Loucy (cell line): ENCODE measurements around the gene KCNH2.

Experiments used
- H2AFZ ChIP-seq: fragments of 200-600 bp; sonication (generic); 2 replicates; pipeline ENCODE4 v1.6.0; 2016; ENCODE audit warnings: antibody characterized with exemption, mild to moderate bottlenecking, low read length, moderate library complexity
- H3F3A ChIP-seq: fragments of 200-600 bp; 2 replicates; pipeline ENCODE4 v1.6.0; 2016; ENCODE audit warnings: antibody characterized with exemption, low read depth, mild to moderate bottlenecking
- H3K27me3 ChIP-seq: fragments of 200-600 bp; sonication (generic); 2 replicates; pipeline ENCODE4 v1.6.1; 2014; ENCODE audit warnings: low read length, mild to moderate bottlenecking; ENCODE audit not compliant: insufficient read depth, poor library complexity, severe bottlenecking
- H3K36me3 ChIP-seq: fragments of 200-600 bp; sonication (generic); 2 replicates; pipeline ENCODE4 v1.6.1; 2016; ENCODE audit warnings: low read length; ENCODE audit not compliant: insufficient read depth
- H3K4me1 ChIP-seq: fragments of 200-600 bp; sonication (generic); 2 replicates; pipeline ENCODE4 v1.5.1; 2014; ENCODE audit warnings: low read length, mild to moderate bottlenecking; ENCODE audit not compliant: insufficient read depth, poor library complexity, severe bottlenecking
- H3K4me2 ChIP-seq: fragments of 200-600 bp; sonication (generic); 2 replicates; pipeline ENCODE4 v1.6.0; 2014; ENCODE audit warnings: antibody characterized with exemption, low read length, low read depth, mild to moderate bottlenecking; ENCODE audit not compliant: poor library complexity, severe bottlenecking
- H3K4me3 ChIP-seq: fragments of 200-600 bp; sonication (generic); 2 replicates; pipeline ENCODE4 v1.5.1; 2014; ENCODE audit warnings: low read length, mild to moderate bottlenecking, mixed read lengths; ENCODE audit not compliant: poor library complexity, severe bottlenecking
- H3K79me2 ChIP-seq: fragments of 200-600 bp; sonication (generic); 2 replicates; pipeline ENCODE4 v1.6.1; 2014; ENCODE audit warnings: low read length; ENCODE audit not compliant: insufficient read depth
- H3K9ac ChIP-seq: fragments of 200-600 bp; sonication (generic); 2 replicates; pipeline ENCODE4 v1.6.0; 2014; ENCODE audit warnings: mild to moderate bottlenecking, low read depth, low read length, moderate library complexity; ENCODE audit not compliant: poor library complexity, severe bottlenecking
- H3K9me2 ChIP-seq: fragments of 200-600 bp; sonication (generic); replicated peaks from 2 replicates; pipeline ENCODE4 v1.6.1; 2016; ENCODE audit warnings: low read depth, low read length, mixed read lengths
- H3K9me3 ChIP-seq: fragments of 200-600 bp; sonication (generic); 2 replicates; pipeline ENCODE4 v1.6.1; 2014; ENCODE audit warnings: mild to moderate bottlenecking, antibody characterized with exemption, low read length, low read depth; ENCODE audit not compliant: insufficient read depth
- H4K20me1 ChIP-seq: fragments of 200-600 bp; sonication (generic); 2 replicates; pipeline ENCODE4 v1.6.0; 2014; ENCODE audit warnings: antibody characterized with exemption, low read length, mild to moderate bottlenecking; ENCODE audit not compliant: insufficient read depth, poor library complexity, severe bottlenecking
- EZH2phosphoT487 ChIP-seq: fragments of 200-600 bp; IDR thresholded peaks from 2 replicates; pipeline ENCODE4 v1.6.1; 2018; ENCODE audit warnings: antibody characterized with exemption, mild to moderate bottlenecking, moderate library complexity, borderline replicate concordance
- TF ChIP-seq, protein P1 (sequence below): fragments of 200-600 bp; sonication (generic); conservative IDR thresholded peaks from 2 replicates; pipeline ENCODE4 v1.5.1; 2014; ENCODE audit warnings: mild to moderate bottlenecking, antibody characterized with exemption, low read length

Gene KCNH2

DNA sequence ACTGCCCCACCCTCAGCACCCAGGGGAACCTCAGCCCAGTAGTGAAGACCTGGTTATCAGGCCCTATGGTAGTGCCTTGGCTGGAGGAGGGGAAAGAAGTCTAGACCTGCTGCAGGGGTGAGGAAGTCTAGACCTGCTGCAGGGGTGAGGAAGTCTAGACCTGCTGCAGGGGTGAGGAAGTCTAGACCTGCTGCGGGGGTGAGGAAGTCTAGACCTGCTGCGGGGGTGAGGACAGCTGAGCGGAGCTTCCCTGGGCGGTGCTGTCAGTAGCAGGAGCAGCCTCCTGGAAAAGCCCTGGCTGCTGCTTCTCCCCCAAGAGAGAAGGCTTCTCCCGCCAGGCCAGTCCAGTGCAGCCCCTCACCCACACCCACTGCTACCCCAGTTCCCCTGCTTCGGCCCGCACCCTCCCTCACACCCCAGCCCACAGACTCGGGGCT lies 19.0 kb upstream of the KCNH2 start:
- Histone ChIP-seq H4K20me1 (no peaks in the 10 kb centered on the region), H3K4me2 (no peak overlapping the region), H3F3A (no peaks in the 10 kb centered on the region; the same call in 1 of the 2 replicates)

DNA sequence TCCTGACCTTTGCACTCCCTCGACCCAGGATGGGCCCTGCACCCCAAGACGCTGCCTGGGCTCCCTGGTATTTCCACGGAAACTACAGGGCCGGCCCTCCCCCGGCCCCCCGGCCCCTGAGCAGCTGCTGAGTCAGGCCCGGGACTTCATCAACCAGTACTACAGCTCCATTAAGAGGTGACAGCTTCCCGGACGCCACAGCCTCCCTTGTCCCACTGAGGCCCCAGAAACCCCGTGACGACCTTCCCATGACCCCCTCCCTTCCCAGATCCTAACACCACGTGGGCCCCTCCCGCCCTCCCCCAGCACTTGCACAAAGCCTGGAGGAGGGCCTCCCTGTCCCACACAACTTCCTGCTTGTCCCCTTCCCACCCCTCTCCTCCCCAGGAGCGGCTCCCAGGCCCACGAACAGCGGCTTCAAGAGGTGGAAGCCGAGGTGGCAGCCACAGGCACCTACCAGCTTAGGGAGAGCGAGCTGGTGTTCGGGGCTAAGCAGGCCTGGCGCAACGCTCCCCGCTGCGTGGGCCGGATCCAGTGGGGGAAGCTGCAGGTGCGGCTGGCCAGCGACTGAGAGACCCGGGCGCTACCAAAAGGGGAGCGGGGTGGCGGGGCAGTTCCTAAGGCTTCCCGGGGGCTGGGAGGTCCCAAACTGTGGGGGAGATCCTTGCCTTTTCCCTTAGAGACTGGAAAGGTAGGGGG lies 18.4 kb upstream of the KCNH2 start:
- no peaks in the 10 kb centered on the region; the same call in 1 of the 2 replicates for H3F3A ChIP-seq
- no peaks in the 10 kb centered on the region for H4K20me1 ChIP-seq
- no peak overlapping the region for H3K9ac ChIP-seq
- no peaks in the 10 kb centered on the region for H3K9me2 ChIP-seq
- H2AFZ ChIP-seq = no peak overlapping the region
- H3K4me1 ChIP-seq = peaks cover 17% of the 10 kb centered on the region
- H3K36me3 ChIP-seq = no peaks in the 10 kb centered on the region
- no peaks in the 10 kb centered on the region for H3K9me3 ChIP-seq
- no peaks in the 10 kb centered on the region for H3K27me3 ChIP-seq
- TF ChIP-seq EZH2phosphoT487 = no peak
- TF ChIP-seq, protein P1, sequence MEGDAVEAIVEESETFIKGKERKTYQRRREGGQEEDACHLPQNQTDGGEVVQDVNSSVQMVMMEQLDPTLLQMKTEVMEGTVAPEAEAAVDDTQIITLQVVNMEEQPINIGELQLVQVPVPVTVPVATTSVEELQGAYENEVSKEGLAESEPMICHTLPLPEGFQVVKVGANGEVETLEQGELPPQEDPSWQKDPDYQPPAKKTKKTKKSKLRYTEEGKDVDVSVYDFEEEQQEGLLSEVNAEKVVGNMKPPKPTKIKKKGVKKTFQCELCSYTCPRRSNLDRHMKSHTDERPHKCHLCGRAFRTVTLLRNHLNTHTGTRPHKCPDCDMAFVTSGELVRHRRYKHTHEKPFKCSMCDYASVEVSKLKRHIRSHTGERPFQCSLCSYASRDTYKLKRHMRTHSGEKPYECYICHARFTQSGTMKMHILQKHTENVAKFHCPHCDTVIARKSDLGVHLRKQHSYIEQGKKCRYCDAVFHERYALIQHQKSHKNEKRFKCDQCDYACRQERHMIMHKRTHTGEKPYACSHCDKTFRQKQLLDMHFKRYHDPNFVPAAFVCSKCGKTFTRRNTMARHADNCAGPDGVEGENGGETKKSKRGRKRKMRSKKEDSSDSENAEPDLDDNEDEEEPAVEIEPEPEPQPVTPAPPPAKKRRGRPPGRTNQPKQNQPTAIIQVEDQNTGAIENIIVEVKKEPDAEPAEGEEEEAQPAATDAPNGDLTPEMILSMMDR = no peak
- H3K79me2 ChIP-seq = no peaks in the 10 kb centered on the region
- H3K4me2 ChIP-seq = no peak overlapping the region
- H3K4me3 ChIP-seq = no peak overlapping the region

More for the DNA sequence above, 19.0 kb upstream of the KCNH2 start:
- no peaks in the 10 kb centered on the region for H3K9me2 ChIP-seq
- H3K9me3 ChIP-seq = no peaks in the 10 kb centered on the region
- H3K9ac ChIP-seq = no peak overlapping the region
- no peak overlapping the region for H2AFZ ChIP-seq
- H3K36me3 ChIP-seq = no peaks in the 10 kb centered on the region
- no peak for TF ChIP-seq EZH2phosphoT487
- TF ChIP-seq, protein P1 = no peak
- no peak overlapping the region for H3K4me3 ChIP-seq
- H3K4me1 ChIP-seq = peaks cover 17% of the 10 kb centered on the region
- H3K79me2 ChIP-seq = no peaks in the 10 kb centered on the region
- H3K27me3 ChIP-seq = no peaks in the 10 kb centered on the region

DNA sequence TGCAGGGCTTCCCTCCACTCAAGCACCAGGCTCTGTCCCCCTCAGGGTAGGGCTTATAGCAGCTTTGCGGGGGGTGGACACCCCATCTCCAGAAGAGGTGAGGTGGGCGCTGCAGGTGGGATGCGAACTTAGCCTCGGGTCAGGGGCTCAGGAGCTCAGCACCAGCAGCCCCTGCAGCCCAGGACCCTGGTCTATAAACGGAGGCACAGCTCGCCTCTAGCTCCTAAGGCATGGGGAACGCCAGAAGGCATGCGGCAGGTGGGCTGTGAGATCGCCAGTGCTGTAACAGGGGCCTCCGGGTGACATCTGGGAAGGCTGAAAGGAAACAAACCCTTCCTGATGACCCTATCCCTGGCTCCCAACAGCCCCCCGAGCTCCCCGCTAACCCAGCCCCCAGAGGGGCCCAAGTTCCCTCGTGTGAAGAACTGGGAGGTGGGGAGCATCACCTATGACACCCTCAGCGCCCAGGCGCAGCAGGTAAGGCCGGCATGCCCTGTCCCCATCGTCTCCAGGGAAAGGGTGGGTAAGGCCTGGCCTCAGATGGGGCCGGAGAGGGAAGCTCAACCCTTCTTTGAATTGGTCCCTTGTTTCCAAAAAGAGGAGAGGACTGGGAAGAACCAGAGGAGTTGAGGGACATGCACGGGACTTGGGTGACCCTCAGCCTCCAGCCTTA lies 16.9 kb upstream of the KCNH2 start:
- Histone ChIP-seq H3K9me3 (no peaks in the 10 kb centered on the region), H3K27me3 (no peaks in the 10 kb centered on the region), H3K79me2 (no peaks in the 10 kb centered on the region), H3K4me1 (peaks cover 10% of the 10 kb centered on the region), H3K4me3 (peak overlapping the region; percentile 59), H3K36me3 (no peaks in the 10 kb centered on the region), H3K9me2 (no peaks in the 10 kb centered on the region), H3K9ac (no peak overlapping the region), H3F3A (no peaks in the 10 kb centered on the region; the same call in 1 of the 2 replicates), H3K4me2 (peak overlapping the region; percentile 74), H2AFZ (no peak overlapping the region), H4K20me1 (no peaks in the 10 kb centered on the region)
- TF ChIP-seq EZH2phosphoT487 = no peak
- TF ChIP-seq, protein P1 = no peak
